Uterus (tissue), 2 donors: ENCODE results near the gene TRIP13.

Experiments
- POLR2A ChIP-seq, 2 donors: fragments of 450-650 bp; IDR thresholded peaks; one replicate each; pipeline ENCODE4 v1.6.1; 2016; ENCODE audit warnings: antibody characterized with exemption in 2 of 2, mild to moderate bottlenecking in 1 of 2, moderate library complexity in 1 of 2
- TF ChIP-seq, protein P1 (sequence below), 4 experiments: fragments of 200-600 bp in 2 of 4; fragments of 450-650 bp in 2 of 4; sonication (generic) in 2 of 4; IDR thresholded peaks; one replicate each; pipeline ENCODE4 v1.5.1; 2016 to 2019; ENCODE audit warnings: antibody characterized with exemption in 4 of 4, mild to moderate bottlenecking in 2 of 4, moderate library complexity in 1 of 4

DNA sequence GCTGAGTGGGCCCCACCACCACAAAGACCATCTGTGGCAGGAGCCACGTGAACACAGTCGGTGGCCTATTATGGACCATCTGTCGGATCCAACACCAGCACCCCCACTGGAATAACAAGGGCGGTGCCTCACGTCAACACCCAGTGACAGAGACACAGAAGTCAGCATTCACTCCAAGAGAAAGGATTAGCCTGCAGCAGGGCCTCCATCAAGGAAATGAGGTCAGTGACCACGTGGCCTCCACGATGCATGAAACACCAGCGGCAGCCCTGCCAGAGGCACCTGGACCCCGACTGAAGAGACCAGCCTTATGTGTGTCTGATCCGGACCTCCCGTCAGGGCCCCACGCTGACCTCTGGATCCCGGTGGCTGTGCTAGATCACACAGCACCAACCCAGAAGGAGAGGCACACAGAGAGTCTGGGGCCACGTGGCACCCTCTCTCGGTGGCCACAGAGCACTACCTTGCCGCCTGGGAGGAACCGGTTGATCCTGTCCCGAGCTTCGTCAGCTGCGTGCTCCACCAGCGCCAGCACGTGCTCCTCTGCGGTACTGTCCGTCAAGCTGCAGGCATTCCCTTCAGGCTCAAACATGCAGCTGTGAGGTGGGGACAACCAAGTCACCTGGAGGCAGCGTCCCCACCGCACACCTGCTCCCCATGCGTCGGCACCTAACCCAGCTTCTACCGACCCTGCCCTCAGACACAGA is 9.1 kb upstream of the TRIP13 start:
- TF ChIP-seq, protein P1, sequence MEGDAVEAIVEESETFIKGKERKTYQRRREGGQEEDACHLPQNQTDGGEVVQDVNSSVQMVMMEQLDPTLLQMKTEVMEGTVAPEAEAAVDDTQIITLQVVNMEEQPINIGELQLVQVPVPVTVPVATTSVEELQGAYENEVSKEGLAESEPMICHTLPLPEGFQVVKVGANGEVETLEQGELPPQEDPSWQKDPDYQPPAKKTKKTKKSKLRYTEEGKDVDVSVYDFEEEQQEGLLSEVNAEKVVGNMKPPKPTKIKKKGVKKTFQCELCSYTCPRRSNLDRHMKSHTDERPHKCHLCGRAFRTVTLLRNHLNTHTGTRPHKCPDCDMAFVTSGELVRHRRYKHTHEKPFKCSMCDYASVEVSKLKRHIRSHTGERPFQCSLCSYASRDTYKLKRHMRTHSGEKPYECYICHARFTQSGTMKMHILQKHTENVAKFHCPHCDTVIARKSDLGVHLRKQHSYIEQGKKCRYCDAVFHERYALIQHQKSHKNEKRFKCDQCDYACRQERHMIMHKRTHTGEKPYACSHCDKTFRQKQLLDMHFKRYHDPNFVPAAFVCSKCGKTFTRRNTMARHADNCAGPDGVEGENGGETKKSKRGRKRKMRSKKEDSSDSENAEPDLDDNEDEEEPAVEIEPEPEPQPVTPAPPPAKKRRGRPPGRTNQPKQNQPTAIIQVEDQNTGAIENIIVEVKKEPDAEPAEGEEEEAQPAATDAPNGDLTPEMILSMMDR (IDR thresholded peaks at IDR 0.05): no peak
- TF ChIP-seq POLR2A (IDR thresholded peaks at IDR 0.05): no peak
